H1 (cell line): ENCODE measurements around the gene SEC14L5. TPM values are rescaled to one million over a fixed set of nuclear protein-coding genes. Genes with fewer than 3 reads are reported as not detected.

Source experiments
- CHD7 ChIP-seq: fragments of 300-600 bp; sonication (generic); IDR thresholded peaks from 2 replicates; pipeline ENCODE4 v1.7.1; 2012; ENCODE audit warnings: low read length, moderate library complexity, mild to moderate bottlenecking, inconsistent platforms; ENCODE audit not compliant: insufficient replicate concordance
- FOSL1 ChIP-seq: IDR thresholded peaks from 2 replicates; pipeline ENCODE4 v1.6.1; 2011; ENCODE audit warnings: mild to moderate bottlenecking, low read depth, low read length, moderate library complexity; ENCODE audit not compliant: insufficient read depth
- SIX5 ChIP-seq: IDR thresholded peaks from 2 replicates; pipeline ENCODE4 v1.6.1; 2011; ENCODE audit warnings: mild to moderate bottlenecking, low read depth, low read length
- polyA plus RNA-seq, 7 experiments: library from polyadenylated mRNA; depleted of rRNA in 3 of 7; stranded (reverse) in 5 of 7; unstranded in 2 of 7; fragments of >200 nt in 5 of 7; fragments of 200-250 nt in 2 of 7; gene quantifications; 1 replicate in 5 of 7; 2 replicates in 1 of 7; 4 replicates in 1 of 7; pipeline versions ENCODE4 v1.2.1 to v1.2.3, GENCODE V29; 2011 to 2013; ENCODE audit warnings: missing spikeins in 2 of 7, mixed read lengths in 2 of 7
- total RNA-seq: library from RNA; stranded (reverse); fragmentation: NEBNext Ultra II Directional; extraction: Animal tissue kit (Norgen Biotek cat#: 25700); gene quantifications from 2 replicates; pipeline ENCODE4 v1.2.1, GENCODE V29; 2021

The SEC14L5 gene
- total and polyA plus RNA-seq, 2 of the 8 experiments (the other 6 are each of a cell fraction or from before 2014, with no cell fraction given): 1.9 to 3.0 TPM

GRCh38 chr16:4913130-4913773 is 44.9 kb upstream of the SEC14L5 start (continued):
- TF ChIP-seq CHD7 (no peak), FOSL1 (no peak), SIX5 (no peak)
- TF ChIP-seq, all 59 proteins: peak for 0
